Measurements from ENCODE around the gene TMF1.

DNA sequence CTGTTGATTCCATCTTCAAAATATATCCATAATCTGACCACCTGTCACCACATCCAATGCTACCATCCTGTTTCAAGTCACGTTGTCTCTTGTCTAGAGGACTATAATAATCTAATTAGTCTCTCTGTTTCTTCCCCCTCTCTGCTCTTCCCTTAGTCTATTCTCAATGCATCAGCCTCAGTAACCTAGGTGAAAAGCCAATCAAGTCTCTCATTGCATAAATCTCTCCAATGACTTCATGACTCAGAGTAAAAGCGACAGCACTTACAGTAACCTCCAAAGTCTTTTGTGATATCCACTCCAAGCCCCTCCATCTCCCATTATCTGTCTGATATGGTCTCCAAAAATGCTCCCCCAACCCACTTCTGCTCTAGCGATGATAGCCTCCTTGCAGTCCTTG, 20.8 kb upstream of the TMF1 start:
- TF ChIP-seq POLR2AphosphoS5 (IDR thresholded peaks at IDR 0.05; ENCODE audit: low read length) (no peak), NFYB (IDR thresholded peaks at IDR 0.05; ENCODE audit: insufficient read depth, low read depth, low read length) (no peak), IKZF1 (conservative IDR thresholded peaks at IDR 0.05) (no peak), ZBTB33 (IDR thresholded peaks at IDR 0.05) (no peak), ZNF384 (IDR thresholded peaks at IDR 0.05; ENCODE audit: borderline replicate concordance, low read depth, low read length) (no peak), EP300 (IDR thresholded peaks at IDR 0.05; ENCODE audit: borderline replicate concordance in 1 of 2, control insufficient read depth in 1 of 2, low read depth in 2 of 2, low read length in 2 of 2) (no peak)
- TF ChIP-seq, protein P1, sequence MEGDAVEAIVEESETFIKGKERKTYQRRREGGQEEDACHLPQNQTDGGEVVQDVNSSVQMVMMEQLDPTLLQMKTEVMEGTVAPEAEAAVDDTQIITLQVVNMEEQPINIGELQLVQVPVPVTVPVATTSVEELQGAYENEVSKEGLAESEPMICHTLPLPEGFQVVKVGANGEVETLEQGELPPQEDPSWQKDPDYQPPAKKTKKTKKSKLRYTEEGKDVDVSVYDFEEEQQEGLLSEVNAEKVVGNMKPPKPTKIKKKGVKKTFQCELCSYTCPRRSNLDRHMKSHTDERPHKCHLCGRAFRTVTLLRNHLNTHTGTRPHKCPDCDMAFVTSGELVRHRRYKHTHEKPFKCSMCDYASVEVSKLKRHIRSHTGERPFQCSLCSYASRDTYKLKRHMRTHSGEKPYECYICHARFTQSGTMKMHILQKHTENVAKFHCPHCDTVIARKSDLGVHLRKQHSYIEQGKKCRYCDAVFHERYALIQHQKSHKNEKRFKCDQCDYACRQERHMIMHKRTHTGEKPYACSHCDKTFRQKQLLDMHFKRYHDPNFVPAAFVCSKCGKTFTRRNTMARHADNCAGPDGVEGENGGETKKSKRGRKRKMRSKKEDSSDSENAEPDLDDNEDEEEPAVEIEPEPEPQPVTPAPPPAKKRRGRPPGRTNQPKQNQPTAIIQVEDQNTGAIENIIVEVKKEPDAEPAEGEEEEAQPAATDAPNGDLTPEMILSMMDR (IDR thresholded peaks at IDR 0.05 in 2 of 3, conservative IDR thresholded peaks at IDR 0.05 in 1 of 3; ENCODE audit: control insufficient read depth in 2 of 3, extremely low read depth in 1 of 3, insufficient read depth in 1 of 3, low read depth in 3 of 3, low read length in 3 of 3) = no peak

Measured in GM12878 (cell line).